Ureter (tissue), 1 donor: ENCODE results near the gene COX19. TPM values are rescaled to one million over a fixed set of nuclear protein-coding genes. Genes with fewer than 3 reads are reported as not detected.
"Not testable (repeated sequence)": the region's sequence is repeated elsewhere in the genome, so short reads cannot be mapped to it uniquely, and the experiment has no call there.

ENCODE experiments used
- DNase-seq: peaks from one replicate; pipeline ENCODE4 v3.0.0-alpha.2; 2020; ENCODE audit warnings: low spot score
- total RNA-seq: library from RNA; stranded (reverse); gene quantifications from one replicate; pipeline ENCODE4 v1.2.4, GENCODE V29; 2023
- donor health status: DM: yes; HTN: yes; CAD: no.

Gene COX19
- total RNA-seq, 1 donor from 2014 or later, result 14.6 TPM

DNA sequence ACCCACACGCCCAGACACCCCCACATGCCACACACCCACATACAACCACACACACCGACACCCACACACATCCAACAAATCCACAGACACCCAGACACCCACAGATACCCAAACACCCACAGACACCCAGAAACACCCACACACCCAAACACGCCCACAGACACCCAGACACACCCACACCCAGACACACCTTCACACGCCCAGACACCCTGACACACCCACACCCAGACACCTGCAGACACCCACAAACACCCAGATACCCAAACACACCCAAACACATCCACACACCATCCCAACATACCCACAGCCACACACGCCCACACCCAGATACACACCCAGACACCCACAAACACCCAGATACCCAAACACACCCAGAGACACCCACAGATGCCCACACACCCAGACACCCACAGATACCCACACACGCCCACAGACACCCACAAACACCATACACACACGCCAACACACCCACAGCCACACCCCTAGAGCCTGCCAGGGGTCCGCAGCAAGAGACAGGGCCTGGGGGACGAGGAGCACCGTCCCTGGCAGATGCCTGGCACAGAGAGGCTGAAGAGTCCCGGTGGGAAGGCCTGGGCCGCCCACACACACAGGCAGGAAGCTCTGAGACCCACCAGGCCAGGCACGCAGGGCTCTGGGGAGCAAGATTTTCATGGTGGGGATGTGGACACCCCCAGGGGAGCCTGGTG is 36.1 kb upstream of the COX19 start:
- DNase-seq, result no peak

DNA sequence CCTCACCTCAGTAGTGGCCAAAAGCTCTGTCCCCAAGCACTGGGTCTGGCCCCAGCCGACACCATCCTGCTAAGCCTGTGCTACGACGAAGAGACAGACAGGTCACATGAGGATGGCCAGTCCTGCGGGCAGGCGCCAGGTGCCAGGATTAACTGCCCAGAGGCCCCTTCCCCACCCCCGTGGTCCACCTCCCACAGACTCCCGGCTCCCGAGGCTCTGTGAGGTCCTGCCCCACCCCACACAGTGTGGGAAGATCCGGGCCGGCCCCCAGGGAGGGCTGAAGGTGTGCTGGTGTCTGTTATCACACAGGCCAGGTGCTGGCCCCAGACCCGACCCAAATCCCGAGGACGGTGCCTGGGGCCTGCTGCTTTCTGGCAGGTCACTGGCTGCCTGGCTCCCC is 34.9 kb upstream of the COX19 start:
- no peak for DNase-seq

DNA sequence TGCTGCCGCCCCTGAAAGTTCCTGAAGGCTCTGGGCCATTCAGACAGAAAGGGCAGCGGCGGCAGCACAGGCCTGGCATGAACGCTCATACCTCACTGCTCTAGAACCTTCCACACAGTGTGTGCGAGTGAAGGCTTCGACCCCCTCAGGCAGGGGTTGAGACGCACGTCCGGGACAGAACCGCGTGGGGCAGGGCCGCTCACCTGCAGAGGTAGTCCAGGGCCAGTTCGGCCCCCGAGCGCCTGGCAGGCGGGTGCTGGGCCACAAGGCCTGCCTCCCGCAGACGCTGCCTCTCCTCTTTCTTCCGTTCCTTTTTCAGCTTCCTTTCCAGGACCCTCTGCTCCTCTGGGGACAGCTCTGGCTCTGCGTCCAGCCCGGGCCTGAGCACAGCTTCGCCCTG is 34.4 kb upstream of the COX19 start:
- no peak for DNase-seq

DNA sequence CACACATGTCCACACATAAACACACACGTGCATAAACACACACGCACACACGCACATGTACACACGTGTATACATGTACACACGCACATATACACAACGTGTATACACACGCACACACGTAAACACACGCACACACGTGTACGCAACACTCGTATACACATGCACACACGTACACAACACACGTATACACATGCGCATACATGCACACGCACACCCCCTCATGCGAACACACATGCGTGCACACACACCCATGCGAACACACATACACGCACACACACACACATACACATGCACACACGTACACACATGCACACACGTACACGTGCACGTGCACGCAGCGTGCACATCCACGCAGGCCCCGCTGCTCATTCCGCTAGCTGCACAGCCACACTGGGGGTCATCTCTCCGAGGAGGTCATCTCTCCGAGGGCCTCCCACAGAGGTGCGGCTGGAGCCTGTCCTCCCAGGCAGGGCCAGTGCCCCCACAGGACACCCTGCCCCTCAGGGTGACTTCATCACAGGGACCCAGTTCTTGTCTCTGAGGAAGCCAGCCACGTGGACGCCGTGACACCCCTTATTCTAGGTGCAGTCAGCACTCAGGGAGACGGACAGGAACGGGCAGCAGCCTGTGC is 33.5 kb upstream of the COX19 start:
- DNase-seq, result no peak

DNA sequence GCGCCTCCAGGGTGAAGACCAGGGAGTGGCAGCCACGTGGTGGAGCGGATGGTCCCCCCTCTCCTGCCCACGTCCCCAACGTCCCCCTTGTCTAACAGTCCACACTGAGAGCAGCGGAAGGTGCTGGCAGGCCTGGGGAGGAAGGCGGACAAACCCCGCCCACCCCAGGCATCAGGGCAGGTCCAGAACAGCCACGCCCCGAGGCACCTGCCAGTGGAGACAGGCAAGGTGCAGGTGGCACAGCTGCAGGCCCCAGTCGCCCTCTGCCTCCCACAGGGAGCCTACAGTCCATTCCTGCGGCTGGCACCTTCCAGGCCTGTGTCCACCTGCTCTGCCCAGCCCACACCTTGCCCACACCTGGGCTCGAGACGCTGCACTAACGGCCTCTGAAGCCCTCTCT is 32.6 kb upstream of the COX19 start:
- no peak for DNase-seq

DNA sequence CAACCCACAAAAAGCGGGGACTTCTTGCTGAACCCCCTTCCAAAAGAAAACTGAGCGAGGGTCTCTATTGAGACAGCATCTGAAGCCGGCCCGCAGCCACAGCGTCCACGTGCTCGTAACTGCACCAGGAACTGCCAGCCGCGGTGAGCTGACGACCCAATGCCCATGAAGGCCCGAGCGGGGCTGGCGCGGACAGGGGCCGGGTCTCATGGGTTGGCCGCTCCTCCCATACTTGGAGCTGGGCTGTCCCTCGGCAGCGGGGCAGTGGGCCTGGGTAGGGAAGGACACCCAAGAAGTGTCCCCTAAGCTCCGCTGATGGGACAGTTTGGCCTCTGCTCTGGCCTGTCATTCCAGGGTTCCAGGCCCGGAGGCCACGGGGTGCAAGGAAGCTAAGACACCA is 30.0 kb upstream of the COX19 start:
- DNase-seq, result no peak

DNA sequence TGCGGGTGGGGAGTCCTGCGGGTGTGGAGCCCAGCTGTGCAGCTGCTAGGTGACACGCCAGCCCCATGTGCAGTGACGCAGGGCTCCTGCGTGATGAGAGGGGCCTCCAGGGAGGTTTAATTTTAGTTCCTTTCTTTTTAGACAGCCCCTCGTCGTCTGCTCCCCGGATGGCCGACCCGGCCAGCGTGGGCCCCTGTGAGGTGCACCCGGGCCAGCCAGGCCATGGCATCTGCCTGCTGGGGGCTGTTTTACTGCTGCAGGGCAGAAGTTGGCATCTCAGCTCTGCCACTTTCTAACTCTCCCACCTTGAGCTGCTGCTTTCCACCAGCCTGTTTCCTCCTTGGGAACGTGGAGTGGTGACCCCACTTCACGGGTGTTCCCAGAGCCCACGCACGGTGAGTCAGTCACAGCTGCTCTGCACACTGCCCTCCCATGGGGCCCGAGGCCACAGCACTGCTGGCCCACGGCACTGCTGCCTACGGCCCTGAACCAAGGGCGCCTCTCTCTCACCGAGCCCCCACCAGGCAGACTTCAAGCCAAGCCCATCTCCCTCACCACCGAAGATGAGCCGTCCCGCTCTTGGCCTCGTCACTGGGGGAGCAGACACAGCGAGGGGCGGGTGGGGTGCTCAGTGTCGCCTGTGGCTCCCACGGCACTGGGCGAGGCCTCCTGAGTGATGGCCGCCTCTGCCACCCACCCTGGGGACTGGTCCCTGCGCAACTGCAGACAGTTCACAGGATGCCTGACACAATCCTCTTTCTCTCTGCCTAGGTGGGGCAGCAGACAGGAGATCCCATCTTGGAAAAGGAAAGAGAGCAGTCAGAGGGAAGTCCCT is 28.9 kb upstream of the COX19 start:
- DNase-seq, result no peak

DNA sequence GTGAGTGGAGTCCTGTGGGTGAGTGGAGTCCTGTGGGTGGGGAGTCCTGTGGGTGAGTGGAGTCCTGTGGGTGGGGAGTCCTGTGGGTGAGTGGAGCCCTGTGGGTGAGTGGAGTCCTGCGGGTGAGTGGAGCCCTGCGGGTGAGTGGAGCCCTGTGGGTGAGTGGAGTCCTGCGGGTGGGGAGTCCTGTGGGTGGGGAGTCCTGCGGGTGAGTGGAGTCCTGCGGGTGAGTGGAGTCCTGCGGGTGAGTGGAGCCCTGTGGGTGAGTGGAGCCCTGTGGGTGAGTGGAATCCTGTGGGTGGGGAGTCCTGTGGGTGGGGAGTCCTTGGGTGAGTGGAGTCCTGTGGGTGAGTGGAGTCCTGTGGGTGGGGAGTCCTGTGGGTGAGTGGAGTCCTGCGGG is 27.1 kb upstream of the COX19 start:
- not testable (repeated sequence) for DNase-seq

DNA sequence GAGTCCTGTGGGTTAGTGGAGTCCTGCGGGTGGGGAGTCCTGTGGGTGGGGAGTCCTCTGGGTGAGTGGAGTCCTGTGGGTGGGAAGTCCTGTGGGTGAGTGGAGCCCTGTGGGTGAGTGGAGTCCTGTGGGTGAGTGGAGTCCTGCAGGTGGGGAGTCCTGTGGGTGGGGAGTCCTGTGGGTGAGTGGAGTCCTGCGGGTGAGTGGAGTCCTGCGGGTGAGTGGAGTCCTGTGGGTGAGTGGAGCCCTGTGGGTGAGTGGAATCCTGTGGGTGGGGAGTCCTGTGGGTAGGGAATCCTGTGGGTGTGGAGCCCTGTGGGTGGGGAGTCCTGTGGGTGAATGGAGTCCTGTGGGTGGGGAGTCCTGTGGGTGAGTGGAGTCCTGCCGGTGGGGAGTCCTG is 26.7 kb upstream of the COX19 start:
- DNase-seq, result not testable (repeated sequence)

DNA sequence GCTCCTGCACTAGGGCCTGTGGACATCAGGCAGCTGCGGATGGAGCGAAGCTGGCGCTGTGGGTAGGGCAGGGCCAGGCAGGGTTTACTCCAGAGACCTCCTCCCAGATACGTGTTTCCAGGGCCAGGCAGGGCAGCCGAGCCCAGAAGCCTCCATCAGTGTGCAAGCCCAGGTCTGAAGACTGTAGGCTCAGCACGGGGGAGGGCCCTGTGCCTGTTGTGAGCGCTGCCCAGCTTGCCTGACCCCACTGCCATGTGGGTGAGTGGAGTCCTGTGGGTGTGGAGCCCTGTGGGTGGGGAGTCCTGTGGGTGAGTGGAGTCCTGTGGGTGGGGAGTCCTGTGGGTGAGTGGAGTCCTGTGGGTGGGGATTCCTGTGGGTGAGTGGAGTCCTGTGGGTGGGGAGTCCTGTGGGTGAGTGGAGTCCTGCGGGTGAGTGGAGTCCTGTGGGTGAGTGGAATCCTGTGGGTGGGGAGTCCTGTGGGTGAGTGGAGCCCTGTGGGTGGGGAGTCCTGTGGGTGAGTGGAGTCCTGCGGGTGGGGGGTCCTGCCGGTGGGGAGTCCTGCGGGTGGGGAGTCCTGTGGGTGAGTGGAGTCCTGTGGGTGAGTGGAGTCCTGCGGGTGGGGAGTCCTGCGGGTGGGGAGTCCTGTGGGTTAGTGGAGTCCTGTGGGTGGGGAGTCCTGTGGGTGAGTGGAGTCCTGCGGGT is 25.9 kb upstream of the COX19 start:
- DNase-seq, result not testable (repeated sequence)

DNA sequence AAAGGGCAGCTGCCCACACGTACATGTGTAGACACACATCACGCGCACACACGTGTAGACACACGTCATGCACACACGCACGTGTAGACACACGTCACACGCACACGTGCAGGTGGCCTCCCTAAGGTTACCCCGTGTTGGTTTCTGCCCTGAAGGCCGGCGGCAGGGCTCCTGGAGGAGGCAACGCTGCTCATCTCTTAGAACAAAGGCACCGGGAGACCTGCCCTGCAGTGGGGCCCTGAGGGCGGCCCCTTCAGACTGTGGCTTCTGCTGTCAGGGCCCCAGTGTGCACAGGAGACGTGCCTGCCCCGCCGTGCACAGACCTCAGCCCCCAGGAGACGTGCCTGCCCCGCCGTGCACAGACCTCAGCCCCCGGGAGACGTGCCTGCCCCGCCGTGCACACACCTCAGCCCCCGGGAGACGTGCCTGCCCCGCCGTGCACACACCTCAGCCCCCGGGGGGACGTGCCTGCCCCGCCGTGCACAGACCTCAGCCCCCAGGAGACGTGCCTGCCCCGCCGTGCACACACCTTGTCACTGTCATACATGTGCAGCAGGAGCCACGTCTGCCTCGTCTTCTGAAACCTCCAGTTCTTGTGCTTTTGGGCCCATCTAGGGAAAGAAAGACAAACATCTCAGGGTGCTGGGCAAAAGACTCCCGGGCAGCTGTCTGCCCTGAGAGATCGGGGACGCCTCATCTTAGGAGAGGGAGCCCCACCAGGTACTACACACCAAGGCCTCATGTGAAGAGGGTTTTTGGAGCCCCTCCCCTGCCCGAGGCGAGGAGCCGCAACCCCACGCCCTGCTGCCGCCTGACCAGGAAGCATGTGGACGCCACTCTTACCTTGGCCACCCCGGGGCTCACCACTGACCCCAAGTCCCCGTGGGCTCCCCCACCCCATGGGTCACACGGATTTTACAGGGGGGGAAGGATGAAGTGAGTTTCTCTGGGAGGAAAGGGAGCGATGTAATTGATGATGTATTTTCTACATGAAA is 24.9 kb upstream of the COX19 start:
- no peak for DNase-seq

DNA sequence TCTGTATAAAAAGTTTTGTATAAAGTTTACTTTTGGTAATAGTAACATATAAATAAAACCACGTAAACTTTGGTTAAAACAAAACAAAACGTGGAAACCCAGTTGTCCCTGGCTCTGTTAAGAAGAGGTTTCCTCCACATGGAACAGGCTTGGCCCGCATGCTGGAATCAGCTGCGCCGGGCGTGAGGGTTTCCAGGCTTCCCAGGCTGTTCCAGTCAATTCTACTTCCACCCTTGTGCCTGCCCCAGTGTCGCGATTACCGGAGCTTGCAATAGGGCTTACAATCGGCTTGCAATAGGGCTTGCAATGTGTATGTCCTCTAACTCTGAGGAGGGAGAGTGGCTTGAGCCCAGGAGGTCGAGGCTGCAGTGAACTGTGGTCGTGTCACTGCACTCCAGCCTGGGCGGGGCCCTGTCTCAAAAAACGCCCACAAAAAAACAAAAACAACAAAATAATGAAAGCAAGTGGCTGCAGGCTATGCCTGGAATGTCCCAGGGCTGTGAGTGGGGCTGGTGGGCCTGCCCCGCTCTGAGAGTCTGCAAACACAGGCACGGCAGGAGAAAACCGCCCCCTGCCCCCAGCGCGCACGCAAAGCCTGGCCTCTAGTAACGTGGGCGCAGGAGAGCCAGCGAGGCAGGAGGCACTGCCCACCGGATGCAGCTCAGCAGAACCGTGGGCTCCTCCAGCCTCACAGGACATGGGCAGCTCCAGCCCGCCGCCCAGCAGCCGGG is 24.0 kb upstream of the COX19 start:
- no peak for DNase-seq

DNA sequence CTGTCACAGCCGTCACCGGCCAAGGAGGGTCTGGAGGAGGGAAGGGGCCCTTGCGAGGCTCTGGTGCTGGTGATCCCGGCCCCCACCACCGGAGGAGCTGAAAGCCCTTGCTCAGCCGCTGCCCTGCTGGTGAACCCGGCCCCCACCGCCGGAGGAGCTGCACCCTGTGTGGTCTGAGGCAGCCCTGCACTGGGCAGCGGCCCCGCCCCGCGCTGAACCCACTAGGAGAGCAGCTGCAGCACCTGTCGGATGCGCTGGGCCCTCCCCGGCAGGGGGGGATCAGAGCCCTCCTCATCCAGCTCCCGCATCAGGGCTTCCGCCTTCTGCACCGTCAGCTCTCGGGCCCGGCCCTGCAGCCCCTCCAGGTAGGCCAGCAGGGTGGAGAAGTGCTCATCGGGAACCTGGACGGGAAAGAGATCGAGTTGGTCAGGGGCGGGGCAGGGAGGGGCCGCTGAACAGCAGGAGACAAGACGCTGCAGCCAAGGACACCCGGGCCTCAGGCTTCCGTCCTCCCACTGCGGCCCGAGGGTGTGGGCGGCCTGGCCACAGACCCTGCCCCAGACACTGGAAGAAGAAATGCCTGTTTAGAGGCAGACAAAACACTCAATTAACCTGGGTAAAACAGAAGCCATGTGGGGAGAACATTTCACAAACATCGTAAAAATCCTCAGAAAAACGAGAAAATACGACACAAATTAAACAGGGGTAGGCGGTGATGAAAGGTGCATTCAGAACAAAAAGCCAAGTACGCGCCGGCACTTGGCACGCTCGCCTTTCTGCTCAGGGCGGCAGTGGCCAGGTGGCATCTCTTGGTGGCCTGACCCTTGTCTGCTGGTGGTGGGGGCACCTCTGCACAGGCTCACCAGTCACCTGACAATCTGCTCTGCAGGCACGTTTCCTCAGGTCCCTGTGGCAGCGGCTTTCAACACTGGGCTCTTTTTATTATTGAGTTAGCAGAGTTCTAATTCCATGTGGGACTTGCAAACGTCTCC is 22.4 kb upstream of the COX19 start:
- DNase-seq, result no peak

DNA sequence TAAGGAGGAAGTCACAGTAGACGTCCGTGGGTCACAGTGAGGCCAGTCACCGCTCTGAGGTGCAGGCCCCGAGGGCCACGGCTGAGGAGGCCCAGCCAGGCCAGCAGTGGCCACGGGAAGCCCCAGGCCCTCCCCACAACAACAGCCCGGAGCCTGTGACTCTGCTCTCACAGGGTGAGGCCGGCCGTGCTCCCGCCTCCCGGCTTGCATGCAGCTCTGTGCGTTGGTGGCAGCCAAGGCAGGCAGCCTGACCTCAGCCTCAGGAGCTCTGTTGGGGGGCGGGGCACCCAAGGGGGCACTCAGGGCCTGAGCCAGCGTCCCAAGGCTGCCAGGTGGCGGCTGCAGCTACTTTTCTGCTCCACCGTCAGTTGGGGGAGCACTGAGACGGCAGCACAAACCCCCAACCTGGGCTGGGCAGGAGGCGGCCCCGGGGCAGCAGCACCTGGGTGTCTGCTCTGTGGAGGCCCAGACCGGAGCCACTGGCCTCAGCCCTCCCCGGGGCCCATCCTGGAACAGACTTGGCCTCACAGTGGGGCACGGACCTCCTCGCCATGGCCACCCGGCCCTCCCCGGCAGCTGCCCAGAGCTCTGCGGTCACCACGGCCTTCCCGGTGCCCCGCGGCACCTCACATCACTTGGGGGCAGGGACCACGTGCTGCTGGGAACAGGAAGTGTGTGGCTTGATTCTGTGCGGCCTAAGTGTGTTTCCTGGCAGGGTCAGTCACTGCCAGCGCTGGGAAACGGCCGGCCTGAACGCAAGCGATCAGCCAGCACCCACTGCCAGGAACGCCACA is 20.9 kb upstream of the COX19 start:
- no peak for DNase-seq

DNA sequence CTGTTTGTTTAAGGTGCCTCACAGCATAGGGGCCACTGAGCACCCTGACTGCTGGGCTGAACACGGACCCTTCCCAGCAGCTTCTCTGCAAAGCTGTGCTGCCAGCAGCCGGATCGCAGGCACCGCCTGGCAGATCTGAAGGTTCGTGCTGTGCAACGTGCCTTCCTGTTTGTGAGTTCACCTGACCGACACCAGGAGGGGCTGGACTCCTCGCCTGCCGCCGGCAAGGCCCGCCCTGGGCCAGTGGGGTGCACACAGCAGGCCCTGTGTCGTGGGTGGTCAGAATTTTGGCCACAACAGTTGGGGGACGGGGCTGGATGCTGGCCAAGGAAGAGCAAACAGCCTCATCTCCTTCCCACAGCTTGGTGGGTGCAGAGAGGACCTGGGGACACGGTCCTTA is 20.2 kb upstream of the COX19 start:
- DNase-seq, result no peak

DNA sequence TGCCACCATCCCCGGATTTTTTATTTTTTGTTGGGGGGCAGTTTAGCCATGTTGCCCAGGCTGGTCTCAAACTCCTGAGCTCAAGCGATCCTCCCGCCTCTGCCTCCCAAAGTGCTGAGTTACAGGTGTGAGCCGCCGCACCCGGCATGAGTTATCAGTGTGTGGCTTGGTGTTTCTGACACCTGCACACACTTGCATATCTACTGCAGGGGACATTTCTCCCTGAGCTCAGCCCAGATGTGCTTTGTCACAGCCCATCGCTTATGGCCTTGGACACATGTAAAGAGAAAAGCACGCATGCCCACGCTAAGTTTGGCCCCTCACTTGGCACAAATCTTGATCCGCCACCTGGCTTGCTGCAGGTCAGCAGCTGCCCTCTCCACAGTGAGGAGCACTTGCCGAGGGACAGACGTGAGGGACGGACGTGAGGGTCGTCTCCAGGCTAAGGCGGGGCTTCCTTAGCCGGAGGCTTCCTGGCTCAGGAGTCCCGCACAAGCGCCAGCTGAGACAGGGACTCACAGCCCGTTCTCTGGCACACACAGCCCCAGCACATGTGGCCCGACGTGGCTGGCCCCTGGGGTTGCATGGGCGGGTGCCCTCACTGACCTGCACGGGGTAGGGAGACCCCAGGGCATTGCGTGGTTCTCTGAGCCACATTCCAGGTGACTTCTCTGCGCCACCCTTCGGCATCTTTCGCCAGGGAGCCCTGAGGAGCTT is 19.4 kb upstream of the COX19 start:
- DNase-seq, result no peak
